HEK293 (cell line): ENCODE results near the gene ERAP2.

ENCODE experiments used
- CTCF ChIA-PET: fragments of 350-600 bp; formaldehyde crosslinking; extraction: SDS; loops from one replicate; lab custom pipeline; 2021; ENCODE audit warnings: antibody characterized with exemption; lab: Yijun Ruan, JAX
- POLR2A ChIA-PET: fragments of 300-600 bp; formaldehyde crosslinking; extraction: SDS; loops from one replicate; lab custom pipeline; 2020; ENCODE audit warnings: antibody characterized with exemption, inconsistent platforms; lab: Yijun Ruan, JAX
- H3K27ac ChIP-seq: fragments of 200-500 bp; sonication (Bioruptor generic); 2 replicates; pipeline ENCODE4 v1.5.1; 2014; ENCODE audit warnings: low read depth, low read length, control low read depth, inconsistent platforms; ENCODE audit errors: extremely low read depth
- H3K36me3 ChIP-seq, 2 experiments: fragments of 200-500 bp in 1 of 2; sonication (Bioruptor generic) in 1 of 2; 1 replicate in 1 of 2; 2 replicates in 1 of 2; pipeline ENCODE4 v1.5.1; 2014 to 2017; ENCODE audit warnings: inconsistent platforms in 2 of 2, low read length in 2 of 2; ENCODE audit not compliant: control insufficient read depth in 2 of 2, insufficient read depth in 1 of 2
- H3K4me1 ChIP-seq: fragments of 200-500 bp; sonication (Bioruptor generic); 2 replicates; pipeline ENCODE4 v1.5.1; 2014; ENCODE audit warnings: mild to moderate bottlenecking, low read length, inconsistent platforms; ENCODE audit not compliant: control insufficient read depth, insufficient read depth
- H3K4me3 ChIP-seq: 2 replicates; pipeline ENCODE4 v1.5.1; 2011; ENCODE audit warnings: low read depth, mild to moderate bottlenecking, control low read depth, low read length, moderate library complexity
- H3K9me3 ChIP-seq: fragments of 200-500 bp; sonication (Bioruptor generic); 2 replicates; pipeline ENCODE4 v1.5.1; 2014; ENCODE audit warnings: low read depth, low read length, inconsistent platforms; ENCODE audit not compliant: control insufficient read depth, insufficient read depth
- HOXC10 ChIP-seq: sonication (generic); formaldehyde crosslinking; IDR thresholded peaks from 2 replicates; pipeline ENCODE4 v1.8.1; 2023; ENCODE audit warnings: mild to moderate bottlenecking, missing genetic modification reagents
- MZF1 ChIP-seq: fragments of 450-650 bp; formaldehyde crosslinking; IDR thresholded peaks from 2 replicates; pipeline ENCODE4 v1.5.1; 2017; ENCODE audit warnings: missing biosample characterization, missing genetic modification characterization, borderline replicate concordance
- OSR2 ChIP-seq: fragments of 450-650 bp; formaldehyde crosslinking; IDR thresholded peaks from 2 replicates; pipeline ENCODE4 v1.5.1; 2016; ENCODE audit warnings: missing biosample characterization, missing genetic modification characterization
- OVOL3 ChIP-seq: fragments of 450-650 bp; formaldehyde crosslinking; IDR thresholded peaks from 2 replicates; pipeline ENCODE4 v1.5.1; 2016; ENCODE audit warnings: missing biosample characterization, missing genetic modification characterization
- PBX3 ChIP-seq: sonication (generic); formaldehyde crosslinking; IDR thresholded peaks from 2 replicates; pipeline ENCODE4 v1.8.1; 2022; ENCODE audit warnings: mild to moderate bottlenecking, moderate library complexity, missing genetic modification reagents
- SP2 ChIP-seq: fragments of 450-650 bp; formaldehyde crosslinking; IDR thresholded peaks from 2 replicates; pipeline ENCODE4 v1.5.1; 2016; ENCODE audit warnings: missing biosample characterization, missing genetic modification characterization
- TCF7L2 ChIP-seq: IDR thresholded peaks from 2 replicates; pipeline ENCODE4 v1.6.1; 2011; ENCODE audit warnings: low read depth, mild to moderate bottlenecking, inconsistent platforms, low read length, moderate library complexity, borderline replicate concordance
- ZBTB20 ChIP-seq: fragments of 450-650 bp; formaldehyde crosslinking; IDR thresholded peaks from 2 replicates; pipeline ENCODE4 v1.5.1; 2016; ENCODE audit warnings: missing biosample characterization, missing genetic modification characterization
- ZFHX2 ChIP-seq: fragments of 450-650 bp; formaldehyde crosslinking; conservative IDR thresholded peaks from 2 replicates; pipeline ENCODE4 v1.5.1; 2016; ENCODE audit warnings: missing biosample characterization, missing genetic modification characterization
- ZNF10 ChIP-seq: fragments of 450-650 bp; formaldehyde crosslinking; IDR thresholded peaks from 2 replicates; pipeline ENCODE4 v1.5.1; 2017; ENCODE audit warnings: missing biosample characterization, missing genetic modification characterization
- ZNF121 ChIP-seq: fragments of 450-650 bp; formaldehyde crosslinking; IDR thresholded peaks from 2 replicates; pipeline ENCODE4 v1.5.1; 2016; ENCODE audit warnings: missing biosample characterization, missing genetic modification characterization
- ZNF19 ChIP-seq: fragments of 450-650 bp; formaldehyde crosslinking; IDR thresholded peaks from 2 replicates; pipeline ENCODE4; 2016; ENCODE audit warnings: missing biosample characterization, missing genetic modification characterization, low read depth
- ZNF26 ChIP-seq: fragments of 450-650 bp; formaldehyde crosslinking; IDR thresholded peaks from 2 replicates; pipeline ENCODE4 v1.5.1; 2016; ENCODE audit warnings: missing biosample characterization, missing genetic modification characterization
- ZNF48 ChIP-seq: fragments of 450-650 bp; formaldehyde crosslinking; IDR thresholded peaks from 2 replicates; pipeline ENCODE4 v1.5.1; 2016; ENCODE audit warnings: missing biosample characterization, missing genetic modification characterization
- ZNF571 ChIP-seq: fragments of 450-650 bp; formaldehyde crosslinking; IDR thresholded peaks from 2 replicates; pipeline ENCODE4 v1.5.0; 2017; ENCODE audit warnings: missing biosample characterization, missing genetic modification characterization
- ZNF610 ChIP-seq: fragments of 450-650 bp; formaldehyde crosslinking; IDR thresholded peaks from 2 replicates; pipeline ENCODE4 v1.5.1; 2016; ENCODE audit warnings: missing biosample characterization, missing genetic modification characterization, borderline replicate concordance
- ZNF645 ChIP-seq: fragments of 450-650 bp; formaldehyde crosslinking; IDR thresholded peaks from 2 replicates; pipeline ENCODE4; 2016; ENCODE audit warnings: missing biosample characterization, missing genetic modification characterization
- ZNF658 ChIP-seq: fragments of 450-650 bp; formaldehyde crosslinking; IDR thresholded peaks from 2 replicates; pipeline ENCODE4; 2016; ENCODE audit warnings: missing biosample characterization, missing genetic modification characterization
- ZNF664 ChIP-seq: fragments of 450-650 bp; formaldehyde crosslinking; IDR thresholded peaks from 2 replicates; pipeline ENCODE4 v1.5.1; 2016; ENCODE audit warnings: missing biosample characterization, missing genetic modification characterization
- ZNF677 ChIP-seq: fragments of 450-650 bp; IDR thresholded peaks from 2 replicates; pipeline ENCODE4 v1.5.0; 2018; ENCODE audit warnings: missing biosample characterization, mild to moderate bottlenecking, missing genetic modification characterization, moderate library complexity
- ZNF792 ChIP-seq: fragments of 450-650 bp; formaldehyde crosslinking; IDR thresholded peaks from 2 replicates; pipeline ENCODE4 v1.5.1; 2016; ENCODE audit warnings: missing biosample characterization, missing genetic modification characterization
- ZSCAN16 ChIP-seq: fragments of 450-650 bp; formaldehyde crosslinking; IDR thresholded peaks from 2 replicates; pipeline ENCODE4 v1.5.1; 2016; ENCODE audit warnings: missing biosample characterization, missing genetic modification characterization
- TF ChIP-seq, protein P1 (sequence below): fragments of 450-650 bp; formaldehyde crosslinking; IDR thresholded peaks from 2 replicates; pipeline ENCODE4 v1.5.1; 2016; ENCODE audit warnings: missing biosample characterization, missing genetic modification characterization
- TF ChIP-seq, protein P2 (sequence below): fragments of 450-650 bp; formaldehyde crosslinking; IDR thresholded peaks from 2 replicates; pipeline ENCODE4 v1.5.1; 2016; ENCODE audit warnings: missing biosample characterization, missing genetic modification characterization
- TF ChIP-seq, protein P3 (sequence below): fragments of 450-650 bp; formaldehyde crosslinking; IDR thresholded peaks from 2 replicates; pipeline ENCODE4 v1.5.1; 2016; ENCODE audit warnings: missing biosample characterization, missing genetic modification characterization

The ERAP2 gene

DNA sequence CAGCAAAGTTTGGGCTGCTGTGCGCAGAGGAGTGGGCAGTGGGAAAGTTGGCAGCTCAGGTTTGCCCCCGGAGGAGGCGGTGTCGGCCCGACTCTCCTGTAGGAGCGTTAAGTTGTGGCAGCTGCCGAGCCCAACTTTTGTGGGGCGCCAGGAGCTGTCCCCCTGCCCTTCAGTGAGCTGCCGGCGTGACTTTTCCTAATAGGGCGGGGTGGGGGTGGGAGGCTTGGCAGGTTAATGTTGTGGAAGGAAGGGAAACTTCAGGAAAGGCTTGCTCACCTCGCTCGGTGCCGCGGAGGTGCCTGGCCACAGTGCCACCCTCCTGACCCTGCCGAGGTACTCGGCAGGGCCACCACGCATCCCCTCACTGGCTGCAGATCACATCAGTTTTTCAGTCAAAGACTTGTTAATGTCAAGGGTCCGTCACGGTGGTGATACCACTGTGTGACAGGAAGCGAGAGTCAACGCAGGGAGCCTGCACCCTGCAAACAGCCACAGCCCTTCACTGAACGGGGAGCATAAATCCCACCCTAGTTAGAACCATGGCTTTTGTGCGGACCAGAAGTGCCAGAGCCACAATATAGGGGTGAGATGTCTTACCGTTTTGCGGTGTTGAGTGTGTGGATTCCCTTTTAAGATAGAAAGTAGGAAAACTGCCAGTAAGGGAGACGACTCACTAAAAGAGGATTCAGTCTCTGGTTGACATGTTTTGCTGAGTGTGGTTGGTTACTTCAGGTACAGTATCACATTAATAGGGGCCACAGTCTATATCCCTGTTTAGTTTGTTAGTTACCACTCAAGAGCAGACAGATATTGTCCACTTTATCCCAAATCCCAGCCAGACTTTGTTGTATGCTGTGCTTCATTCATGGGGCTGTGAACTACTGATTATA lies 60.4 kb downstream of the ERAP2 start:
- peak overlapping the region; percentile 94 for H3K4me3 ChIP-seq
- no peaks in the 10 kb centered on the region for H3K36me3 ChIP-seq
- H3K27ac ChIP-seq, result peak overlapping the region; percentile 97
- no peaks in the 10 kb centered on the region for H3K9me3 ChIP-seq
- CTCF ChIA-PET, result interaction anchor here (0.7 to 1.0 kb wide), 2 partner anchors 56 to 59 kb away, joined by 3 to 4 read pairs; no protein-coding TSS in a partner anchor
- POLR2A ChIA-PET, result interaction anchor here (0.6 to 1.2 kb wide), 10 partner anchors 26 to 252 kb away, joined by 3 to 8 read pairs (median 3); partner anchors contain the start of gene ERAP2
- H3K4me1 ChIP-seq, result peaks cover 15% of the 10 kb centered on the region
- TF ChIP-seq, protein P1, sequence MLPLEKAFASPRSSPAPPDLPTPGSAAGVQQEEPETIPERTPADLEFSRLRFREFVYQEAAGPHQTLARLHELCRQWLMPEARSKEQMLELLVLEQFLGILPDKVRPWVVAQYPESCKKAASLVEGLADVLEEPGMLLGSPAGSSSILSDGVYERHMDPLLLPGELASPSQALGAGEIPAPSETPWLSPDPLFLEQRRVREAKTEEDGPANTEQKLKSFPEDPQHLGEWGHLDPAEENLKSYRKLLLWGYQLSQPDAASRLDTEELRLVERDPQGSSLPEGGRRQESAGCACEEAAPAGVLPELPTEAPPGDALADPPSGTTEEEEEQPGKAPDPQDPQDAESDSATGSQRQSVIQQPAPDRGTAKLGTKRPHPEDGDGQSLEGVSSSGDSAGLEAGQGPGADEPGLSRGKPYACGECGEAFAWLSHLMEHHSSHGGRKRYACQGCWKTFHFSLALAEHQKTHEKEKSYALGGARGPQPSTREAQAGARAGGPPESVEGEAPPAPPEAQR (tag by site-specific recombination), result no peak
- TF ChIP-seq MZF1 (tag by site-specific recombination) (peak; percentile 63; the same call in 1 of the 2 replicates), ZNF10 (tag by site-specific recombination) (no peak), ZNF645 (tag by site-specific recombination) (no peak), TCF7L2 (no peak), ZNF610 (tag by site-specific recombination) (no peak), ZBTB20 (tag by site-specific recombination) (peak; percentile 45; the same call in 1 of the 2 replicates), SP2 (tag by site-specific recombination) (0 out of 2 replicates have a peak, but pooled peaks have one; percentile 4), ZNF677 (tag by site-specific recombination) (no peak), HOXC10 (no peak), PBX3 (CRISPR knock-in tag) (no peak), ZNF121 (tag by site-specific recombination) (peak; percentile 85), ZNF48 (tag by site-specific recombination) (no peak), OVOL3 (tag by site-specific recombination) (no peak), ZNF571 (no peak), OSR2 (tag by site-specific recombination) (peak; percentile 22; the same call in 1 of the 2 replicates), ZFHX2 (tag by site-specific recombination) (no peak), ZNF664 (tag by site-specific recombination) (no peak), ZNF792 (tag by site-specific recombination) (no peak), ZSCAN16 (tag by site-specific recombination) (no peak), ZNF658 (tag by site-specific recombination) (no peak), ZNF26 (tag by site-specific recombination) (no peak), ZNF19 (tag by site-specific recombination) (no peak)
- TF ChIP-seq, protein P2, sequence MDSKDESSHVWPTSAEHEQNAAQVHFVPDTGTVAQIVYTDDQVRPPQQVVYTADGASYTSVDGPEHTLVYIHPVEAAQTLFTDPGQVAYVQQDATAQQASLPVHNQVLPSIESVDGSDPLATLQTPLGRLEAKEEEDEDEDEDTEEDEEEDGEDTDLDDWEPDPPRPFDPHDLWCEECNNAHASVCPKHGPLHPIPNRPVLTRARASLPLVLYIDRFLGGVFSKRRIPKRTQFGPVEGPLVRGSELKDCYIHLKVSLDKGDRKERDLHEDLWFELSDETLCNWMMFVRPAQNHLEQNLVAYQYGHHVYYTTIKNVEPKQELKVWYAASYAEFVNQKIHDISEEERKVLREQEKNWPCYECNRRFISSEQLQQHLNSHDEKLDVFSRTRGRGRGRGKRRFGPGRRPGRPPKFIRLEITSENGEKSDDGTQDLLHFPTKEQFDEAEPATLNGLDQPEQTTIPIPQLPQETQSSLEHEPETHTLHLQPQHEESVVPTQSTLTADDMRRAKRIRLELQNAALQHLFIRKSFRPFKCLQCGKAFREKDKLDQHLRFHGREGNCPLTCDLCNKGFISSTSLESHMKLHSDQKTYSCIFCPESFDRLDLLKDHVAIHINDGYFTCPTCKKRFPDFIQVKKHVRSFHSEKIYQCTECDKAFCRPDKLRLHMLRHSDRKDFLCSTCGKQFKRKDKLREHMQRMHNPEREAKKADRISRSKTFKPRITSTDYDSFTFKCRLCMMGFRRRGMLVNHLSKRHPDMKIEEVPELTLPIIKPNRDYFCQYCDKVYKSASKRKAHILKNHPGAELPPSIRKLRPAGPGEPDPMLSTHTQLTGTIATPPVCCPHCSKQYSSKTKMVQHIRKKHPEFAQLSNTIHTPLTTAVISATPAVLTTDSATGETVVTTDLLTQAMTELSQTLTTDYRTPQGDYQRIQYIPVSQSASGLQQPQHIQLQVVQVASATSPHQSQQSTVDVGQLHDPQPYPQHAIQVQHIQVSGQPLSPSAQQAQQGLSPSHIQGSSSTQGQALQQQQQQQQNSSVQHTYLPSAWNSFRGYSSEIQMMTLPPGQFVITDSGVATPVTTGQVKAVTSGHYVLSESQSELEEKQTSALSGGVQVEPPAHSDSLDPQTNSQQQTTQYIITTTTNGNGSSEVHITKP (tag by site-specific recombination), result peak; percentile 52; the same call in 1 of the 2 replicates
- TF ChIP-seq, protein P3, sequence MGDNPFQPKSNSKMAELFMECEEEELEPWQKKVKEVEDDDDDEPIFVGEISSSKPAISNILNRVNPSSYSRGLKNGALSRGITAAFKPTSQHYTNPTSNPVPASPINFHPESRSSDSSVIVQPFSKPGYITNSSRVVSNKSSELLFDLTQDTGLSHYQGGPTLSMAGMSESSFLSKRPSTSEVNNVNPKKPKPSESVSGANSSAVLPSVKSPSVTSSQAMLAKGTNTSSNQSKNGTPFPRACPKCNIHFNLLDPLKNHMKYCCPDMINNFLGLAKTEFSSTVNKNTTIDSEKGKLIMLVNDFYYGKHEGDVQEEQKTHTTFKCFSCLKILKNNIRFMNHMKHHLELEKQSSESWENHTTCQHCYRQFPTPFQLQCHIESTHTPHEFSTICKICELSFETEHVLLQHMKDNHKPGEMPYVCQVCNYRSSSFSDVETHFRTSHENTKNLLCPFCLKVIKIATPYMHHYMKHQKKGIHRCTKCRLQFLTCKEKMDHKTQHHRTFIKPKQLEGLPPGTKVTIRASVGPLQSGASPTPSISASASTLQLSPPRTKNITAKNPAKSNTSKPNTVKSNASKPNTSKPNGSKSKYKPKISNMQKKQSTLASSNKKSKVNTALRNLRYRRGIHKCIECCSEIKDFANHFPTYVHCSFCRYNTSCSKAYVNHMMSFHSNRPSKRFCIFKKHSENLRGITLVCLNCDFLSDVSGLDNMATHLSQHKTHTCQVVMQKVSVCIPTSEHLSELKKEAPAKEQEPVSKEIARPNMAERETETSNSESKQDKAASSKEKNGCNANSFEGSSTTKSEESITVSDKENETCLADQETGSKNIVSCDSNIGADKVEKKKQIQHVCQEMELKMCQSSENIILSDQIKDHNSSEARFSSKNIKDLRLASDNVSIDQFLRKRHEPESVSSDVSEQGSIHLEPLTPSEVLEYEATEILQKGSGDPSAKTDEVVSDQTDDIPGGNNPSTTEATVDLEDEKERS, result no peak
